ENCODE measurements around the gene SPNS2. TPM values are rescaled to one million over a fixed set of nuclear protein-coding genes. Genes with fewer than 3 reads are reported as not detected.
A peak's percentile ranks its signal among the peaks of the same experiment; 100 is the strongest.

SPNS2 gene
- total RNA-seq (2014; rRNA removed; shearing (Covaris generic)) = 0.08 TPM in 1 of 2 replicates, not detected in the other

GRCh38 chr17:4498461-4499397, at the start of gene SPNS2:
TSS of gene SPNS2 (plus strand) at chr17:4498881. CDS start at chr17:4499048, 167 bp downstream.
- Histone ChIP-seq H3K4me1 (no peaks in the 10 kb centered on the region), H3K9me3 (replicated peaks) (no peaks in the 10 kb centered on the region), H3K27me3 (peaks cover 4% of the 10 kb centered on the region; the same call in 1 of the 2 replicates), H3K4me3 (no peak within 1 kb of the TSS), H3K36me3 (no peaks in the 10 kb centered on the region), H3K27ac (no peak within 1 kb of the TSS)
- DNase-seq = peak; percentile 44 to 63

- Histone ChIP-seq H3K27ac (no peak overlapping the region), H3K4me3 (no peak overlapping the region), H3K4me1 (no peaks in the 10 kb centered on the region), H3K36me3 (no peaks in the 10 kb centered on the region), H3K27me3 (no peaks in the 10 kb centered on the region), H3K9me3 (replicated peaks) (no peaks in the 10 kb centered on the region)
- no peak for DNase-seq
Measured at GRCh38 chr17:4449736-4450135, 48.9 kb upstream of the SPNS2 start.

DNA sequence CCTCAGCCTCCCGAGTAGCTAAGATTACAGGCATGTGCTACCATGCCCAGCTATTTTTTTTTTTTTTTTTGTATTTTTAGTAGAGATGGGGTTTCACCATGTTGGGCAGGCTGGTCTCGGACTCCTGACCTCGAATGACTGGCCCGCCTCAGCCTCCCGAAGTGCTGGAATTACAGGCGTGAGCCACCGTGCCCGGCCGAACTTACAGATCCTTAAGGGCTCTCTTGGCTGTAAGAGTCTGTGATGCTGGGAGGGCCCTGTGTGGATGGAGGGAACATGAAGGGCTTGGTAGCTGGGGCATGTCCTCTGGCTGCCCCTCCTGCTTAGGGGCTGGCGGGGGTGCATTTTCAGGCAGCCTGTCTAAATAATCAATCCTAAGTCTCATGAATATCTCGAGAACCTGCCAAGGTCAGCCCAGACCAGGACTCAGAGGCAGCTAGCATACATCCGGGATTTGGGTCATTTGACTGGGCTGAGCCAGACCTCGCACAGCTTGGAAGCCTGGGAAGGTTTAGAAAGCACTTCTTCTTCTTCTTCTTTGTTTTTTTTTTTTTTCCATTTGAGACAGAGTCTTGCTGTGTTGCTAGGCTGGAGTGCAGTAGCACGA, 47.9 kb upstream of the SPNS2 start:
- Histone ChIP-seq H3K27ac (no peak overlapping the region), H3K36me3 (no peaks in the 10 kb centered on the region), H3K4me1 (no peaks in the 10 kb centered on the region), H3K27me3 (no peaks in the 10 kb centered on the region), H3K9me3 (replicated peaks) (no peaks in the 10 kb centered on the region), H3K4me3 (no peak overlapping the region)
- no peak for DNase-seq

- Histone ChIP-seq H3K27ac (no peak overlapping the region), H3K4me1 (no peaks in the 10 kb centered on the region), H3K36me3 (no peaks in the 10 kb centered on the region), H3K4me3 (no peak overlapping the region), H3K27me3 (no peaks in the 10 kb centered on the region), H3K9me3 (replicated peaks) (no peaks in the 10 kb centered on the region)
- DNase-seq = no peak
Measured at GRCh38 chr17:4453812-4454591, 44.7 kb upstream of the SPNS2 start.

DNA sequence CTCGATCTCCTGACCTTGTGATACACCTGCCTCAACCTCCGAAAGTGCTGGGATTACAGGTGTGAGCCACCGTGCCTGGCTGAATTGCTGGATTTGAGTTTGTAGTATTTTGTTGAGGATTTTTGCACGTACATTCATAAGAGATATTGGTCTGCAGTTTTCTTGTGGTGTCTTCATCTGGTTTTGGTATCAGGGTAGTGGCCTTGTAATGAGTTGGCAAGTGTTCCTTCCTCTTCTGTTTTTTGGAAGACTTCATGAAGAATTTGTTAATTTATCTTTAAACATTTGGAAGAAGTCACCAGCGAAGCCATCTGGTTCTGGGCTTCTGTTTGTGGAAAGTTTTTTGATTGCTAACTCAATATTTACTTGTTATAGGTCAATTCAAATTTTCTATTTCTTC, 38.0 kb upstream of the SPNS2 start:
- Histone ChIP-seq H3K9me3 (replicated peaks) (no peaks in the 10 kb centered on the region), H3K36me3 (no peaks in the 10 kb centered on the region), H3K4me3 (no peak overlapping the region), H3K27ac (no peak overlapping the region), H3K27me3 (no peaks in the 10 kb centered on the region), H3K4me1 (no peaks in the 10 kb centered on the region)
- no peak for DNase-seq

DNA sequence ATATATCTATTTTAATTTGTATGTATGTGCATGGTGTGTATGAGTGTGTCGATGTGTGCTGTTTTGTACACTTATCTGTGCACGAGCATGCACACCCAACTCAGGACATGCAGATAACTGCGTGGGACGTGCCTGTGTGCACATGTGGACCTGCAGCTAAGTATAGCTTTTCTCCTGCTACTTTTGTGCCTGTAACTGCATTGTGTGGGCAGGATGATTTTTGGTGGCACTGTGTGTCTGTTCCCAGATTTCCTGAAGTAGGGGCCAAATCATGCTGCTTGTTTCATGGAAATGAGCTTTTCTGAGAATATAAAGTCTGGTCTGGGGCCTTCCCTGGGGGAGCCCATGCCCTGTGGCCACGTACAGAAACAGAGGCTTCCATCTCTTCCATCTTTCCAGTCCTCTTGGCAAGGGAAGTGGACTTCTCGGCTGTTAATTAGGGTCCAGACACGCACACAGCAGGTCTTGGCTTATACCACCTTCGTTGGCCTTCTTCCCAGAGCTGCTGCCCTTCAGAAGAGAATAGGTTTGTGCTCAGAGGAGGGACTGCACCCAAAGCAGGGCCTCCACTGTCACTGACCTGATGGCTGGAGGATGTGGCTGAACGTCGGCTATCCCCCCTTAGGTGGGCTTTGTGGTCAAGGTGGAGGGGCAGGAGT, 34.7 kb upstream of the SPNS2 start:
- no peaks in the 10 kb centered on the region for H3K27me3 ChIP-seq
- no peak overlapping the region for H3K4me3 ChIP-seq
- H3K9me3 ChIP-seq (replicated peaks) = no peaks in the 10 kb centered on the region
- no peak for DNase-seq
- no peaks in the 10 kb centered on the region for H3K36me3 ChIP-seq
- H3K27ac ChIP-seq = no peak overlapping the region
- no peaks in the 10 kb centered on the region for H3K4me1 ChIP-seq

DNA sequence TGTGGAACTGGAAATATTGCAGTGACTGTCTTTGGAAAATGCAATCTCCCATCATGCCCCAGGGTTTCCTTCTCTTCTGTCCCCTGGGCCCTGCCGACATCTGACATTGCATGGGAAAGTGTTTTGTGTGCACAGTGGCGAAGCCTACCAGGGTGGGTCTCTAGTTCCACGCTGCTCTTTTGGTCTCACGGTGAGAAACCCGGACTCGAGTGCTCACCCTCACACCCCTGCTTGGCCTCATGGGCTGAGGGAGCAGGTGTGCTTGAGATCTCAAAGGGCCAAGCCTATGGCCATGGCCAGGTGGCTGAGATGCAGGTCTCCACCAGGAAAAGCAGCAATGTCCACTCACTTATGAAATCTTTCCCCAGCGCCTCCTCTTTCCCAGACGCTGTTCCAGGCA, 32.9 kb upstream of the SPNS2 start:
- H3K27me3 ChIP-seq = no peaks in the 10 kb centered on the region
- no peak overlapping the region for H3K27ac ChIP-seq
- no peaks in the 10 kb centered on the region for H3K9me3 ChIP-seq (replicated peaks)
- H3K4me1 ChIP-seq = no peaks in the 10 kb centered on the region
- no peak overlapping the region for H3K4me3 ChIP-seq
- DNase-seq = no peak
- no peaks in the 10 kb centered on the region for H3K36me3 ChIP-seq

- Histone ChIP-seq H3K27me3 (no peaks in the 10 kb centered on the region), H3K27ac (no peak overlapping the region), H3K4me1 (no peaks in the 10 kb centered on the region), H3K4me3 (no peak overlapping the region), H3K9me3 (replicated peaks) (no peaks in the 10 kb centered on the region), H3K36me3 (no peaks in the 10 kb centered on the region)
- DNase-seq = no peak
Measured at GRCh38 chr17:4467287-4467686, 31.4 kb upstream of the SPNS2 start.

GRCh38 chr17:4469552-4469951, 29.1 kb upstream of the SPNS2 start:
- Histone ChIP-seq H3K36me3 (no peaks in the 10 kb centered on the region), H3K9me3 (replicated peaks) (no peaks in the 10 kb centered on the region), H3K27me3 (no peaks in the 10 kb centered on the region), H3K4me1 (no peaks in the 10 kb centered on the region), H3K4me3 (no peak overlapping the region), H3K27ac (no peak overlapping the region)
- DNase-seq = no peak

- no peak for DNase-seq
- Histone ChIP-seq H3K9me3 (replicated peaks) (no peaks in the 10 kb centered on the region), H3K4me3 (no peak overlapping the region), H3K27me3 (no peaks in the 10 kb centered on the region), H3K27ac (no peak overlapping the region), H3K36me3 (no peaks in the 10 kb centered on the region), H3K4me1 (peaks cover 10% of the 10 kb centered on the region)
Measured at GRCh38 chr17:4472286-4472685, 26.4 kb upstream of the SPNS2 start.

DNA sequence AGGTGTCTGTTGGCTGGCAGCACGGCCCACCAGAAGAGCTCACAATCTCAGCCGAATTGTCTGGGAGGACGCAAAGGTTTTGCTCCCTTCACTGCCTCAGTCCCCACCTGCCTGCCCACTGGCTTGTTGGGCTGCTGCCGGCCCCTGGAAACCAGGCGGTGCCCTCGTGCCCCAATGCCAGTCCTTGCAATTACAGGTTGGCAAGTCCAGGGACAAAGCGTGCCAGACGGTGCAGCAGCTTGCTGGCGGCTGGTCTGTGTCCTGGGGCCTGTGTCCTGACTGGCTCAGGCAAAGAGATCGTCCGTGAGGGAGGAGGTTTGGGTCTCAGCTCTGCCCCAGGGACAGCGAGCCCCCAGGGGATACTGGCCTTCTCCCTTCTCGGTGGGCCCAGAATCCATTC, 24.6 kb upstream of the SPNS2 start:
- Histone ChIP-seq H3K27me3 (no peaks in the 10 kb centered on the region), H3K27ac (no peak overlapping the region), H3K4me1 (peaks cover 10% of the 10 kb centered on the region), H3K36me3 (no peaks in the 10 kb centered on the region), H3K4me3 (no peak overlapping the region), H3K9me3 (replicated peaks) (no peaks in the 10 kb centered on the region)
- no peak for DNase-seq

GRCh38 chr17:4475001-4475400, 23.7 kb upstream of the SPNS2 start:
- H3K4me3 ChIP-seq = no peak overlapping the region
- no peaks in the 10 kb centered on the region for H3K36me3 ChIP-seq
- no peak overlapping the region for H3K27ac ChIP-seq
- DNase-seq = no peak
- no peaks in the 10 kb centered on the region for H3K9me3 ChIP-seq (replicated peaks)
- peaks cover 10% of the 10 kb centered on the region for H3K4me1 ChIP-seq
- H3K27me3 ChIP-seq = no peaks in the 10 kb centered on the region

DNA sequence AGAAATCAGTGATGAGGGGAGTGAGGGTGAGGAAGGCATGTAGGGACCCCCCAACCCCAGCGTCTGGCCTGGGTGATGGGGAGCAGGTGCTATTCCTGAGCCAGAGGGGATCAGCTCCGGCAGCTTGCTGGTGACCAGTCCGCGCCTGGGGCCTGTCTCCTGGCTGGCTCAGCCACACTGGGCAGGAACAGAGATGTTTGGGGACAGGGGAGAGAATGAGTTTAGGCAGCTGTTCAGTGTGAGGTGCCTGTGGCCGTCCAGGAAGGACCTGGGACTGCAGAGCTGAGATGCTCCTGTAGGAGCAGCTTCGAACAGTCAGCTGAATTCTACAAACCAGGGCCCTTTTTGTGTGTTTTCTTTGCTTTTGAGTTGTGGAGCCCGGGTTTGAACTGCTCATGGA, 23.2 kb upstream of the SPNS2 start:
- Histone ChIP-seq H3K4me3 (no peak overlapping the region), H3K36me3 (no peaks in the 10 kb centered on the region), H3K9me3 (replicated peaks) (no peaks in the 10 kb centered on the region), H3K4me1 (peaks cover 10% of the 10 kb centered on the region), H3K27ac (no peak overlapping the region), H3K27me3 (no peaks in the 10 kb centered on the region)
- peak in 1 of 2 experiments; percentile 21 for DNase-seq

- Histone ChIP-seq H3K36me3 (no peaks in the 10 kb centered on the region), H3K27ac (no peak overlapping the region), H3K9me3 (replicated peaks) (no peaks in the 10 kb centered on the region), H3K4me3 (no peak overlapping the region), H3K27me3 (no peaks in the 10 kb centered on the region), H3K4me1 (peaks cover 10% of the 10 kb centered on the region)
- DNase-seq = no peak
Measured at GRCh38 chr17:4476017-4476416, 22.7 kb upstream of the SPNS2 start.
